Mononuclear cell (primary cell): Measurements from ENCODE around the gene PHLDA2. TPM values are rescaled to one million over a fixed set of nuclear protein-coding genes. Genes with fewer than 3 reads are reported as not detected.

Experiments used
- H3K27me3 ChIP-seq: 2 replicates; pipeline ENCODE4 v1.6.0; 2011; ENCODE audit warnings: low read length, control low read depth; ENCODE audit not compliant: insufficient read depth
- H3K4me1 ChIP-seq: 2 replicates; pipeline ENCODE4 v1.5.1; 2011; ENCODE audit warnings: mild to moderate bottlenecking, low read length, control low read depth; ENCODE audit not compliant: insufficient read depth
- H3K4me3 ChIP-seq: 2 replicates; pipeline ENCODE4 v1.5.1; 2011; ENCODE audit warnings: mild to moderate bottlenecking, low read length, moderate library complexity
- H3K9me3 ChIP-seq: 2 replicates; pipeline ENCODE4 v1.5.1; 2011; ENCODE audit warnings: low read depth, mild to moderate bottlenecking, control low read depth, low read length
- total RNA-seq: library from RNA; depleted of rRNA; stranded (reverse); fragments of >200 nt; gene quantifications from one replicate; pipeline ENCODE4 v1.2.3, GENCODE V29; 2012

Gene PHLDA2
- total RNA-seq, 1 donor, result 1.7 TPM

- Histone ChIP-seq H3K4me1 (peaks cover 31% of the 10 kb centered on the region), H3K27me3 (peaks cover 26% of the 10 kb centered on the region), H3K9me3 (no peaks in the 10 kb centered on the region), H3K4me3 (no peak overlapping the region)
These were observed 2.0 kb downstream of the PHLDA2 start for GRCh38 chr11:2927121-2927800.

DNA sequence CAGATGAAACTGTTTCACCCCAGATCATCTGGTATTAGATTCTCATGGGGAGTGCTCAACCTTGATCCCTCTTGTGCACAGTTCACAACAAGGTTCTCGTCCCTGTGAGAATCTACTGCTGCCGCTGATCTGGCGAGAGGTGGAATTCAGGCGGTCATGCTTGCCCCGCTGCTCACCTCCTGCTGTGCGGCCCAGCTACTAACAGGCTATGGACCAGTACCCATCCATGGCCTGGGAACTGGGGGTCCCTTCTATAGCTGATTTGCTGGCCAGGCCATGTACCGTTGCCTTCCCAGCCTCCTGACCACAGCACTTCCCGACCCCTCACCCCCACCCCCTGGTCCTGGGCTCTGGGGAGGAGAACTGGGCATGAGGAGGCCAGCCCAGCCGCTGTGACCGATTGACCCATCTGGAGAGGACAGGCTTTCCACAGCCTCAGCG is 2.6 kb downstream of the PHLDA2 start:
- H3K4me1 ChIP-seq, result peaks cover 30% of the 10 kb centered on the region
- H3K27me3 ChIP-seq, result peaks cover 26% of the 10 kb centered on the region
- no peaks in the 10 kb centered on the region for H3K9me3 ChIP-seq
- no peak overlapping the region for H3K4me3 ChIP-seq

DNA sequence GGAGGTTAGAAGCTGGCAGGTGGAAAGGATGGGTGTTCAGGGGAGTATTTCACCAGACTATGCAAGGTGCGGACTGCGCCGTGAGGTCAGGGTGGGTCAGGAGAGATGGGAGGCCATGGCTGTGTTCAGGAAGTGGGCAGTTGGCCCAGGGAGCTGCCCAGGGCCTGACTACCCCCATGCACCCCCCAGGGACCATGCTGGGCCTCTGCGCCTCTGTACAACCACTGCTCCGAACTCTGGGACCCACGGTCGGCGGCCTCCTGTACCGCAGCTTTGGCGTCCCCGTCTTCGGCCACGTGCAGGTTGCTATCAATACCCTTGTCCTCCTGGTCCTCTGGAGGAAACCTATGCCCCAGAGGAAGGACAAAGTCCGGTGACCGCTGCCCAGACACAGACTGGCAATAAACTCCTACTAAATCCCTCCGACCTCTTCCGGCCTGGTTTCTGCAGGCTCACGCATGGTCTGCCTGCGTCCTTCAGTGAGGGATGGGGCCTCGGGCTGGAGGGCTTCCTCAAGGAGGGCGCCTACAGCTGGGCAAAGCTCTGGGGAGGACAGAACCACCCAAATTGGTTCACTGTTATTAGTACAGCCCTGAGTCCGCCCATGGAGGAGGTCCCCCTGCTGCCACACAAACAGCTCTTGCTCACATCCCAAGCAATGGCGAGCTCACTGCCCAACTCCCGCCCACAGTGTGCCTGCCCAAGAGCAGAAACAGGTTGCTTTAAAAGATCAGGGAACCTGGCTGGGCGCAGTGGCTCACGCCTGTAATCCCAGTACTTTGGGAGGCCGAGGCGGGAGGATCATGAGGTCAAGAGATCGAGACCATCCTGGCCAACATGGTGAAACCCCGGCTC is 4.2 kb downstream of the PHLDA2 start:
- H3K9me3 ChIP-seq, result no peaks in the 10 kb centered on the region
- no peak overlapping the region for H3K4me3 ChIP-seq
- peaks cover 23% of the 10 kb centered on the region for H3K4me1 ChIP-seq
- H3K27me3 ChIP-seq, result peaks cover 24% of the 10 kb centered on the region

GRCh38 chr11:2924381-2924780 is 4.8 kb downstream of the PHLDA2 start:
- no peak overlapping the region for H3K4me3 ChIP-seq
- peaks cover 16% of the 10 kb centered on the region for H3K4me1 ChIP-seq
- H3K27me3 ChIP-seq, result peaks cover 20% of the 10 kb centered on the region
- H3K9me3 ChIP-seq, result no peaks in the 10 kb centered on the region

DNA sequence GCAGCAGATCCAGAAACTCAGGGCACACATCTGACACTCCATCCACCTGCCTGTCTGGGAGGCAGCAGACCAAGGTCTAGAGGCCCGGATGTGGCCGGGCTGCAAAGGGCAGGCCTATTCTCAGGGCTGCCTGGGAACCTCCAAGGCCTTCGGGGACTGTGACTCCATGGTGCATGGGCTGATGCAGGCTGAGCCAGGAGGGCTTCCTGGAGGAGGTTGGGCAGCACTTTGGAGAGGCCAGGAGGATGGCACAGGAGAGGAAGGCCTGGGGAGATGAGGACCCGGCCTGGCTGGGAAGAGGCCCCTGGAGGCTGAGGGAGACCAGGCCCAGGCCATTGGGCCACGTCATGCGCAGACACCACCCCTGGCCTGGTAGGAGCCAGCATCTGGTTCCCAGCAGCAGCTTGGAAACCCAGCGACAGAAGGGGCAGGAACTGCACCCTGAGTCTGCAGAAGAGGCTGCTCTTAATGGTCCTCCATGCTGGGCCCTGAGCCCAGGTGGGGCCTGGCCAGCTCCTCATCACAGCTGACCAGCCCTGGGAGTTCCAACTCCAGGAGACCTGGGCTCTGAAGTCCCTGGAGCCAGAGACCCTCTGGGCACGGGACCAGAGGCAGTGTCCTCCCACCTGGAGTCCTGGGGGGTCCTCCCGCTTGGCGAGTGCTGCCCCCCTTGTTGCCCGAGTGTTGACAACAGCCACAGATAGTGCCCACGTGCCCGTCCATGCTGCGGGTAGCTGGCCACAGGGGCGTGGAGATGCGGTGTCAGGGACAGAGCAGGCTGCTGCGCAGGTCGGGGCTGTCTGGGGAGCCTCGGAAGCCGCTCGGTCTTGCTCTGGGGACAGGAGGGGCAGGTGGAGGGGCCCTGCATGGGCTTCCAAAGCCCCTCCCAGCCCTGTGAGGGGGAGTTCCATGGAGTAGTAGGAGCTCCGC is 5.5 kb downstream of the PHLDA2 start:
- no peak overlapping the region for H3K4me3 ChIP-seq
- peaks cover 20% of the 10 kb centered on the region for H3K27me3 ChIP-seq
- H3K4me1 ChIP-seq, result peaks cover 11% of the 10 kb centered on the region
- H3K9me3 ChIP-seq, result no peaks in the 10 kb centered on the region

DNA sequence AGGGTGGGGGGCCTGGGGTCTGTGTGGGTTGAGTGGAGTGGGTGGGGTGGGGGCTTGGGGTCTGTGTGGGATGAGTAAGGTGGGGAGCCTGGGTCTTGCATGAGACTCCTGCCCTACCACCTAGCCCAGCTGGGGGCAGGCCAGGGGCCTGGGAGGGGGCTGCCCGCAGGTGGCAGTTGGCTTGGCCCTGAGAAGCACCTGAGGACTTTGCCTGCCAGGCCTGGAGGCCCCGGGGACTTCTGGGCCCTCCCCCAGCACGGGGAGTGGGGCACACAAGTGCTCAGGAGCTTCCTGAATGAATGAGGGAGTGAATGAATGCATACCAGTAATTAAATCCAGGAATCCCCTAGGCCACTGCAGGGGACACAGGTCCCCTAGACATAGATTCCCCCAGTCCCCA is 6.6 kb downstream of the PHLDA2 start:
- Histone ChIP-seq H3K27me3 (peaks cover 10% of the 10 kb centered on the region), H3K4me3 (no peak overlapping the region)

DNA sequence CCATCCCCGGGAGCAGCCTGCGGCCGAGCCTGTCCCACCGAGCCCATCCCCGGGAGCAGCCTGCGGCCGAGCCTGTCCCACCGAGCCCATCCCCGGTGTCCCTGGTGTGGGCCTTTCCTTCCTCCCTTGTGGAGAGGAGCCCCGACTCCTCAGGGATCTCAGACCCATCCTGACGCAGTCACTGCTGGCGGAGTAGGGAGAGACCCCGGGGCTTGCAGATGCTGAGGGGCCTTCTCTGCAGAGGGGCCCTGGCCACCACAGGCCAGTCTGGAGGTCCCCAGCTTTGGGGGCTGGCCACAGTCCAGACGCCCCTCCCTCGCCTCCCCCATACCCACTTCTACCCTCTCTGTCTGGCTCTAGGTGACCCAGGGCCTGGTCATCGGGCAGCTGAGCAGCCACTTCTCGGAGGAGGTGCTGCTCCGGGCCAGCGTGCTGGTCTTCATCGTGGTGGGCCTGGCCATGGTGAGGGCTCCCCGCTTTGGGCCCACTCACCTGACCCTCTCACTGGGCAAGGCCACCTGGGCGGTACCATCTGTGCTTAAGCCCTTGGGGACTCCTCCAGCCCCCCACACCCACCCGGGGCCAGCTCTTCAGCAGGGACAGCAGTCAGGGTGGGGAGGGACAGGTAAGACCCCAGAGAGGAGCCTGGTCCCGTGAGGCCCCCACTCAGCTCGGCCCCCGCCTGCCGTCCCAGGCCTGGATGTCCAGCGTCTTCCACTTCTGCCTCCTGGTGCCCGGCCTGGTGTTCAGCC is 7.3 kb downstream of the PHLDA2 start:
- Histone ChIP-seq H3K9me3 (no peaks in the 10 kb centered on the region), H3K27me3 (peaks cover 3% of the 10 kb centered on the region), H3K4me3 (no peak overlapping the region), H3K4me1 (no peaks in the 10 kb centered on the region)

More for the DNA sequence above, 6.6 kb downstream of the PHLDA2 start:
- Histone ChIP-seq H3K9me3 (no peaks in the 10 kb centered on the region), H3K4me1 (peaks cover under 1% of the 10 kb centered on the region)

DNA sequence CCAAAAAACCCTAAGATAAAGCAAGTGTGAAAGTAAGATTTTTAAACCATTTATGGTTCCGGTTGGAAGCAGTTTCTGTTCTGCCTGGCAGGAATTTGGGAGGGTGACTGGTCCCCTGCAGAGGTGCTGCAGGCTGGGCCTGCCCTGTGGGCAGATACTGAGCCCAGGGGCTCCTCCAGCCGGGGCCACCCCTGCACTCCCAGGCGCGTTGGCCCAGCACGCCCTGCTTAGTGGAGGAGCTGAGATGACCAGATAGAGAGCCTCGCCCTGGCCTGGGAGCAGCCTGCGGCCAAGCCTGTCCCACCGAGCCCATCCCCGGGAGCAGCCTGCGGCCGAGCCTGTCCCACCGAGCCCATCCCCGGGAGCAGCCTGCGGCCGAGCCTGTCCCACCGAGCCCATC is 8.0 kb downstream of the PHLDA2 start:
- Histone ChIP-seq H3K27me3 (no peaks in the 10 kb centered on the region), H3K4me3 (no peak overlapping the region), H3K4me1 (no peaks in the 10 kb centered on the region), H3K9me3 (no peaks in the 10 kb centered on the region)

- Histone ChIP-seq H3K4me3 (no peak overlapping the region), H3K4me1 (no peaks in the 10 kb centered on the region), H3K27me3 (no peaks in the 10 kb centered on the region)
These were observed 8.9 kb downstream of the PHLDA2 start for GRCh38 chr11:2920343-2920742.

GRCh38 chr11:2919837-2920236 is 9.4 kb downstream of the PHLDA2 start:
- Histone ChIP-seq H3K4me1 (no peaks in the 10 kb centered on the region), H3K9me3 (no peaks in the 10 kb centered on the region), H3K4me3 (no peak overlapping the region), H3K27me3 (no peaks in the 10 kb centered on the region)

More at GRCh38 chr11:2920343-2920742, 8.9 kb downstream of the PHLDA2 start:
- H3K9me3 ChIP-seq, result no peaks in the 10 kb centered on the region

GRCh38 chr11:2919188-2919587 is 10.0 kb downstream of the PHLDA2 start:
- Histone ChIP-seq H3K9me3 (no peaks in the 10 kb centered on the region), H3K4me1 (no peaks in the 10 kb centered on the region), H3K4me3 (no peak overlapping the region), H3K27me3 (no peaks in the 10 kb centered on the region)

GRCh38 chr11:2917842-2918490 is 11.3 kb downstream of the PHLDA2 start:
- peaks cover 8% of the 10 kb centered on the region for H3K4me1 ChIP-seq
- H3K4me3 ChIP-seq, result no peak overlapping the region
- H3K9me3 ChIP-seq, result no peaks in the 10 kb centered on the region

GRCh38 chr11:2916892-2917645 is 12.2 kb downstream of the PHLDA2 start:
- peaks cover 8% of the 10 kb centered on the region for H3K4me1 ChIP-seq
- no peaks in the 10 kb centered on the region for H3K27me3 ChIP-seq
- H3K9me3 ChIP-seq, result no peaks in the 10 kb centered on the region
- no peak overlapping the region for H3K4me3 ChIP-seq

More at GRCh38 chr11:2917842-2918490, 11.3 kb downstream of the PHLDA2 start:
- H3K27me3 ChIP-seq, result no peaks in the 10 kb centered on the region
